ENCODE measurements around the gene FKBP14. TPM values are rescaled to one million over a fixed set of nuclear protein-coding genes. Genes with fewer than 3 reads are reported as not detected.

Gene FKBP14
- total and polyA plus RNA-seq, 2 of the 8 experiments (the other 6 are each of a cell fraction or from before 2014, with no cell fraction given), result 3.2 to 20.7 TPM

GRCh38 chr7:30028749-30029635 is 2.5 kb upstream of the FKBP14 start (continued):
- TF ChIP-seq SIN3A (conservative IDR thresholded peaks at IDR 0.05 in 1 of 2, IDR thresholded peaks at IDR 0.05 in 1 of 2; ENCODE audit: low read depth in 1 of 2, low read length in 2 of 2) (peak in 1 of 2 experiments; percentile 65; a peak in 2 of 4 replicates), SAP30 (IDR thresholded peaks at IDR 0.05; ENCODE audit: insufficient read depth, insufficient replicate concordance, low read length) (peak; percentile 60)

All from H1 (cell line).